HG03378 (cell line): ENCODE data around the gene ITPR3.

Source experiments
- ATAC-seq: cut with Tn5 transposase; IDR thresholded peaks from one replicate; pipeline ENCODE4 v1.9.1; 2021; ENCODE audit warnings: mild to moderate bottlenecking, moderate library complexity; ENCODE audit not compliant: unreplicated experiment

The ITPR3 gene

DNA sequence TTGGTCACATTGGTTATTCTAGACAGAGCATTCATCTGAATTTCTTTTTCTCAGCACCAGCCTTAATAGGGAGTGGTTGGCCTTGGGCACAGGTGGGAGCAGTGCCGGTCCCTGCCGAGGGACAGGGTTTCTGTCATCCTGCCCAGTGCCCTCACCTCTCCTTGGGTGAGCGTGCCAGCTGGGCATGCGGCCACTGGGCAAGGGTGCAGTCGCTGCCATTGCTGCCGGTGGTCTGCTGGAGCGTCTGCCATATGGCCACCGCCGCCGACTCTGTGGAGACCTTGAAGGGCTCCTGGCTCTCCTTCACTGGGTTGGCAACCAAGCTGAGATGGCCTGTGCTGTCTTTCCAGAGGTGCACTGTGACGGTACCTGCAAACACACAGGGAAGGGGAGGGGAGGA lies 106.8 kb downstream of the ITPR3 start:
- ATAC-seq = no peak

DNA sequence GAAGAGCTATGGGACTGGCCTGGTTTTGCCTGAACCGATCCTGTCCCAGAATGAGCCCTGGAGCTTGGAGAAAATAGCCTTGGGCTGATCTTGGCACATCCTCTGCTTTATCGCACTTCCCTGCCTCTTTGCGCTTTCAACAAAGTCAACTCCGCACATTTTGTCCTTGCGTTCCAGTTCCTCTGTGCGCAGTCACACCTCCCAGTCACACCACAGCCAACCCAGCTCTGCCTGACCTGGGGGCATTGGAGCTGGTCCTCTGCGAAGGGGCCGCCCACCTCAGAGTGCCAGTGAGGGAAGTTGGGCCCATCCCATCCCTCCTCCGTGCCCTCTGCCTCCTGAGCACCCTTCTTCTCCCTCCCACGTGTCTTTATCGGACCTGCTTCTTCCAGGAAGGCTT lies 107.3 kb downstream of the ITPR3 start:
- ATAC-seq = no peak

- no peak for ATAC-seq
Measured at GRCh38 chr6:33729059-33729458, 107.9 kb downstream of the ITPR3 start.

DNA sequence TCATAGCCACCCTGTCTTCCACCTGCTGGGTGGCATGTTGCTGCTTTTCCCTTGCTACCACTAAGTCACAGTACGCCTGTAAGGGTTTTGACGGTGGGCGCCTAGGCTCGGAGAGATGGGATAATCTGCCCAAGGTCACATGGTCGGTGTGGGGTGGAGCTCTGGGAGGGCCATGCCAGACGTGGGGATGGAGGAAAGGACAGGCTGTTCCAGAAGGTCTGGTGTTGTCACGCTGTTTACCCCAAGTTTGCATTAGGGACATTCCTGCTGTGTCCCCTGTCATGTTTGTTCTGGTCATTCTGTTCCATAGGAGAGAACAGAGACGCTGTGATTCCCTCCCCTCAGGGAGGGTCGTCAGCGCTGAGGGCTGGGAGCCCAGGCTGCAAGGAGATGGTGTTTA lies 109.5 kb downstream of the ITPR3 start:
- ATAC-seq = no peak

- ATAC-seq = no peak
Measured at GRCh38 chr6:33731035-33731434, 109.9 kb downstream of the ITPR3 start.

DNA sequence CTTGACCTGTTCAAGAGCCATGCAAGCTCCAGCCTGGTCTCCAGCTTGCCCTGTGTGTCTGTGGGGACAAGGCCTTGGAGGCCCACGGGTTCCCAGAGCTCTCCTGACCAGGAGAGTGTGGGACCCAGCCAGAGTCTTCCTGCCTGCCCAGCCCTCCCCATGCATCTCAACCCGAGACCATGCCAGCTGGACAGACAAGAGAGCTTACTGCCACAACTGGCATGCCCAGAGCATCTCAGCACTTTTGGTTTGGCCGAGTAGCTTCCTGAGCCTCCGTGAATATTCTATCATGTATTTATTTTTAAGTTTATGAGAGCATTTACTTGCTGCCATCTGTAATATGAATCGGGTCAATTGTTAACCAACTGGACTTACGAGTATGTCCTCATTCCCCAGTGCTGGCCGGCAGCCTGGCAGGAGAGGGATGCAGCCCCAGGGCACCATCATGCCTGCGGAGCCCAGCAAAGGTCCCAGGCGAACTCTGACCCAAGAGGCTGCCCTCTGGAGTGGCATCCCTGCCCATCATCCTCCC lies 110.7 kb downstream of the ITPR3 start:
- ATAC-seq = no peak

GRCh38 chr6:33732385-33732784 lies 111.3 kb downstream of the ITPR3 start:
- ATAC-seq = no peak

- no peak for ATAC-seq
Measured at GRCh38 chr6:33732817-33733708, 111.9 kb downstream of the ITPR3 start.

- ATAC-seq = no peak
Measured at GRCh38 chr6:33733709-33734007, 112.5 kb downstream of the ITPR3 start.

DNA sequence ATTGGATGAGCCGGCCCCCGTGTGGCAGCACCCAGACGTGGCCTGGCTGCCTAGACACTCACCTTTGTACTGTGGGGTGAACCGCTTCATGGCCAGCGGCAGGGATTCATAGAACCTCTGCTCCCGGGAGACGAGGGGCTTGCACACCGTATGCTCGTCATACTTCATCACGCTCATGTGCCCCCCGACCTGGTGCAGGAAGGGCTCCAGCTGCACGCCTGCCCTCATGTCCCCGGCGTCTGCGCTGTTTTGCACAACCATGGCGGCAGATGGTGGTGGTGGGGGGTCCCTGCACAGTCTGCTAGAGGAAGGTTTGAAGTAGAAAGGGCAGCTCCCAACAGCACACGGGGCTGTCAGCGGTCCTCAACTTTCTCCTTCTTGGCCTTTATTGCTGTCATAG lies 114.1 kb downstream of the ITPR3 start:
- ATAC-seq = no peak

DNA sequence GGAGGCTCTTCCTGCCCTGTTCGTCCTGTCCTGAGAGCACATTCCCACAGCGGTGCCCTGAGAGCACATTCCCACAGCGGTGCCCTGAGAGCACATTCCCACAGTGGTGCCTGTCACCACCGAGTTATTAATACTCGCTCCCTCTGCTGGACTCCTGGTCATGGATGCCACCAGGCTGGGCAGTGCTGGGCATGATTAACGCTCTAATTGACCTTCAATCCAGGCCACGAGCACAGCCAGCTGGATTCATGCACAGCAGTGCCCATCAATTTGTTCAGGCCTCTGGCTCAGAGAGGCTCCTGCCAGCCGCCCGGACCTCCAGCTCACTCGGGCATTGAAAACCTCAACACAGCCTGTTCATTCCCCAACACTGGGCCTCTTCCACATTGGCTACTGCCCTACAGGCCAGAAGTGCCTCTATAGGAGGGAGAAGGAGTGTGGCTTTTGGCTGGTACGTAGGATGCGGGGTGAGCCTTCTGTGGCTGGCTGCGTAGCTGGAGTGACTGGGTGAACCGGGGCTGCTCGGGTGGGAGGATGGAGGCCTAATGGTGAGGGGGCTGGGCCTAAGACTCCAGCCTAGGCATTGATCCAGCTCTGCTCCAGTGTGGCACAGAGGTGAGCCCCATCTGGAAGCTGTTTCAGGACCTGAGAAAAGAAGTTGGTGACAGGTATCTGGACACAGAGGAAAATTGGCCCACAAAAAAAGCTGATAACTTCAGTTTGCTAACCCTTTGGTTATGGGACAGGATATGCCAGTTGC lies 116.3 kb downstream of the ITPR3 start:
- ATAC-seq = no peak

DNA sequence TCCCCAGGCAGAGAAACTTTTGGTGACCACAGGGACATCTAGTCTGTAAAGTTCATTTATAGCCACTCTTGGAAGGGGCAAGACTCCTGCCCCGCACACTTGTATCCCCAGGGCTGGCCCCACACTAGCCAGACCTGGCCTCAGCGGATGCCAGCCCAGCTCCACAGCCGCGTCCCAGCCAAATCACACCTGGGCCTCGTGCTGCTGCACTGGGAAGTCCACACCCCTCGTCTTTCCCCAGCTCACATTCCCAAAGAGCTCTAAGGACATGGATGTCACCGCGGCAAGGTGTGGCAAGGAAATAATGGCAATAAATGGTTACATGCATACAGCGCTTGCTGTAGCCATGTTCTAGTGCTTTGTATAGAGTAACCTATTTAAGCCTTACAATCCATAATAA lies 117.0 kb downstream of the ITPR3 start:
- ATAC-seq = no peak

DNA sequence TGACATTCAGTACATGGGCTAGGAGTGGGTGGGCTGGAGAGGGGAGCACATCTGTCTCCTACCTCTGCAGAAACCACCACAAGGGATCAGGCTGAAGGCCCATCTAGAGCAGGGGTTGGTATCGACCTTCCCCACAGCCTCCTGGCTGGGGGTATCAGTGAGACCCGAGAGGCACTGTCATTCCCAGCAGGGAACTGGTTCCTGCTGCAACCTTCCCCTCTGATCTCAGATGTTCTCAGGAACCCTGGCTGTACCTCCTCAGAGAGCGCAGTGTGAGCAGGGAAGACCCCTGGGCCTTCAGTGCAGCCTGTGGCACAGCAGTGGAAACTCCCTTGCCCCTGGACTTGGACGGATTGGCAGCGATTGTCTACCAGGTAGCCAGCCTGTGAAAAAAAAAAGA lies 117.8 kb downstream of the ITPR3 start:
- no peak for ATAC-seq

DNA sequence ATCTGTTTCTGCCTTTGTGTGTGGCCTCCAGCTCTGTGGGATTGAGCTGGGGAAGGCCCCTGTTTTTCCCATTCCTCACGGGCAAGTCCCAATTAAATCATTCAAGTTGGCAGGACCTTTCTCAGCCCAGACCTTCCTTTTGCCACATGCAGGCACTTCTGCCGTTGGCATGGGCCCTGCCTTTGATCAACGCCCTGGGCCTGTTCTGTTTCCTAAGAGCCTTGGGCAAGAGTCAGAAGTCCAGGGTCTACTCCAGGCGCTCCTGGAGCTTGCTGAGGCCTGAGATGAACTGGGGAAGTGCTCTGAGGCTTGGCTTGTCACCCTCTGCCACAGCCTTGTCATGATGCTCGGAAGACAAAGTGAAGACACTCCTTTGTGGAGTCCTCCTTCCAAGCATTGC lies 118.4 kb downstream of the ITPR3 start:
- no peak for ATAC-seq

DNA sequence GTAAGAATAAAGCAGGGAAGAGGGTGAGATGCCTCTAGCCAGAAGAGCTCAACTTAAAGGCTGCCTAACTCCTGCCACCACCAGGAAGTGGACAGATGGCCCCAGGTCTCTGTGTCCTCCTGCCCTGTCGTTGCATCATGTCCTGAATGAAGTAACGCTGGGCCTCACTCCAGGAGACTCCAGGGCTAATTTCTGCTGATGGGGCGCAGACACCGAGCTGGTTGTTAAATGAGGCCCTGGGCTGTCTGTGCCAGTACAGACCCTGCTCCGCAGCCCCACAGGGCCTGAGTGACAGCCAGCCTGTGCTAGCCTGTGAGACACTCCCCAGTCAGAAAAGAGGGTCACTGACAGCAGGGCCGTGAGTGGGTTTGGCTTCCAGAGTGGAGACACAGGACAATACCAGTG lies 119.1 kb downstream of the ITPR3 start:
- ATAC-seq = no peak

- ATAC-seq = no peak
Measured at GRCh38 chr6:33740794-33741193, 119.7 kb downstream of the ITPR3 start.

DNA sequence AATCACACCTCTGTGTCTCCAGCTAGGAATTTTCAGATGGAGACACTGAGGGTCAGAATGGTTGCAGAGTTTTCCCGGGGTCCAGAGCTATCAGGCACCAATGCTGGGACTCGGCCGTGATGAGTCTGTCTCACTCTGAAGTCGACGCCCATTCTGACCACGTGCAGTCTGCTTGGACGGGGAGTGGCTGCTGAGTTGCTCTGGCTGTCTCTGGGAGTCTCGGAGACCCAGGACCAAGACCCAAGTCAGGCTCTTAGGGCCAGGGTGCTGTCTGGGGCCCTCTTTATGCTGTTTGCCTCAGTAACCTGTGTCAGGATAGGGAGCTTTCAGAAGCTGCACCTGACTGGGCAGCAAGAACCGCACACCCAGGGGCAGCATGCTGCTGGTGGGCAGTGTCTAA lies 121.0 kb downstream of the ITPR3 start:
- ATAC-seq = no peak

DNA sequence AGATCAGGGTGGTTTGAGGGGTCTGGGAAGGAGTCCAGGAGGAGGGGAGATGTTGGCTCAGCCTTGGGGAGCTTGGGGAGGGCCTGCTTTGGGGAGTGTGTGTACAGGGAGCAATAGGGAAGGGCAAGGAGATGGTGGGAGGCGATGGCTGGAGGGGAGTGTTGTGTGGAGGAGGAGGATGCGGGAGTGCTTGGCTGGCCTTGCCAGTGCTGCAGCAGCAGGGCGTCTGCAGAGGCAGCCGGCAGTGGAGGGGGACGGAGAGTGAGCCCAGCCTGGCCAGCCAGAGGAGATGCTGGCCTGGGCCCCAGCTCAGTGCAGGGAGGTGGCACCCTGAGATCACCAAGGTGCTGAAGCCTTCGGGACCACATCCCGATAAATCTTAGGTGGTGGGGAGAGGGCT lies 121.7 kb downstream of the ITPR3 start:
- no peak for ATAC-seq

GRCh38 chr6:33744001-33744848 lies 123.1 kb downstream of the ITPR3 start:
- no peak for ATAC-seq

GRCh38 chr6:33744895-33745546 lies 123.9 kb downstream of the ITPR3 start:
- ATAC-seq = no peak

DNA sequence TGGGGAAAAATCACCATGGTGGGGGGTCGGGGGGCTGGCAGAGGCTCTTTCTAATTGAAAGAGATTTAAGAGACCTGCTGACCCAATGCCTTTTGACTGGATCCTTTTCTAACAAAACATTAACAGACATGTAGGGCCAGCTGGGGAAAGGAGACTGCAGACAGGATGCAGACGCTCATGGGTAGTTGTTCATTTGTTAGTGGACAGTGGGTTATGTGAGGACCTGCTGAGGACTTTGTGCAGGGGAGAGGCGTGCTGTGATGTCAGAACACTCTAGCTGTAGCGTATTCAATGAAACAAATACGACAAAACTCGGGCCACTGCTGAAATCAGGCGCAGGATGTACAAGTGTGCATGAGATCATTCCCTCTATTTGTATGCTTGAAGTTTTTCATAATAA lies 124.4 kb downstream of the ITPR3 start:
- no peak for ATAC-seq
